ENCODE data around the gene KIF25. TPM values are rescaled to one million over a fixed set of nuclear protein-coding genes. Genes with fewer than 3 reads are reported as not detected.

KIF25 gene
- total RNA-seq, 1 donor from 2014 or later: not detected

DNA sequence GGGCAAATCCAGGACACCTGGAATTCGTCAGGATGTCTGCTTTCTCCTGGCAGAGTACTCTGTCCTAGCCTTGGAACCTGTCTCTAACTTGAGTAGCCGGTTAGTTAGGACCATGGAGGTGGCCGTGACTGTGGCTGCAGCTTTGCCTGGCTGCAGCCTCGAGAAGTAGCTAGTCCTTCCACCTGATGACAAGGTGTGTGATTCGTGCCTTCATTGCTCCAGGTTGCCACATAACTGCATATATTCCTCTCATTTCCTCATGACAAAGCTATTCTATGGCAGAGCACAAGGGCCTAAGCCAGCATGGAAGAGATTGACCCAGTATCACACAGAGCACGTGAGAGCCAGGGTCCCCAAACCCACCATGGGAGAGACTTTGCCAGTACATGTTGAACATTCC is 39.8 kb upstream of the KIF25 start:
- Mint-ChIP-seq H3K27ac (ENCODE audit: unreplicated experiment) (no peak overlapping the region), H3K4me1 (ENCODE audit: unreplicated experiment) (peaks cover 7% of the 10 kb centered on the region), H3K27me3 (ENCODE audit: unreplicated experiment) (peaks cover 7% of the 10 kb centered on the region), H3K4me3 (ENCODE audit: unreplicated experiment) (no peak overlapping the region), H3K36me3 (ENCODE audit: low read depth, unreplicated experiment) (peaks cover 22% of the 10 kb centered on the region), H3K9me3 (ENCODE audit: unreplicated experiment) (no peaks in the 10 kb centered on the region)
- no peak for DNase-seq (ENCODE audit: low spot score)
- TF ChIP-seq, protein P1, sequence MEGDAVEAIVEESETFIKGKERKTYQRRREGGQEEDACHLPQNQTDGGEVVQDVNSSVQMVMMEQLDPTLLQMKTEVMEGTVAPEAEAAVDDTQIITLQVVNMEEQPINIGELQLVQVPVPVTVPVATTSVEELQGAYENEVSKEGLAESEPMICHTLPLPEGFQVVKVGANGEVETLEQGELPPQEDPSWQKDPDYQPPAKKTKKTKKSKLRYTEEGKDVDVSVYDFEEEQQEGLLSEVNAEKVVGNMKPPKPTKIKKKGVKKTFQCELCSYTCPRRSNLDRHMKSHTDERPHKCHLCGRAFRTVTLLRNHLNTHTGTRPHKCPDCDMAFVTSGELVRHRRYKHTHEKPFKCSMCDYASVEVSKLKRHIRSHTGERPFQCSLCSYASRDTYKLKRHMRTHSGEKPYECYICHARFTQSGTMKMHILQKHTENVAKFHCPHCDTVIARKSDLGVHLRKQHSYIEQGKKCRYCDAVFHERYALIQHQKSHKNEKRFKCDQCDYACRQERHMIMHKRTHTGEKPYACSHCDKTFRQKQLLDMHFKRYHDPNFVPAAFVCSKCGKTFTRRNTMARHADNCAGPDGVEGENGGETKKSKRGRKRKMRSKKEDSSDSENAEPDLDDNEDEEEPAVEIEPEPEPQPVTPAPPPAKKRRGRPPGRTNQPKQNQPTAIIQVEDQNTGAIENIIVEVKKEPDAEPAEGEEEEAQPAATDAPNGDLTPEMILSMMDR (IDR thresholded peaks at IDR 0.05; ENCODE audit: unreplicated experiment): no peak

DNA sequence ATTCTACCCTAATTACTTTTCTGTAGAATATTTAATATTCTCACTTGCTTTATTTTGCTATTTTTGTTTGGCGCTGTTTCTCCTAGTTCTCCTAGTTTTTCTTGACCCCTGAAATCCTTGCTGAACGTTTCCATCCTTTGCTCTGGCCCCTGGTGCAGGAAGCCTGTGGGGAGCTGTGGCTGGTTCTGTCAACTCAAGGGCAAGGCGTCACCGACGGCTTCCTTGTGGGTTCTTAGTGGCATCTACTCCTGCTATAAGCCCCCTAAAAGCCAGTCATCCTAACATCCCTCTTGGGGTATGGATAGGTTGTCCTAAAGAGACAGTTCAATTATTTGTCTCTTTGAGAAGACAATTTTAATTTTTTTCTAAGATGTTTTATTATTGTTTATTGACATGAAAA is 36.9 kb upstream of the KIF25 start:
- Mint-ChIP-seq H3K4me1 (ENCODE audit: unreplicated experiment) (peaks cover 31% of the 10 kb centered on the region), H3K36me3 (ENCODE audit: low read depth, unreplicated experiment) (peaks cover 37% of the 10 kb centered on the region), H3K9me3 (ENCODE audit: unreplicated experiment) (no peaks in the 10 kb centered on the region), H3K27me3 (ENCODE audit: unreplicated experiment) (peaks cover 13% of the 10 kb centered on the region), H3K27ac (ENCODE audit: unreplicated experiment) (no peak overlapping the region), H3K4me3 (ENCODE audit: unreplicated experiment) (no peak overlapping the region)
- TF ChIP-seq, protein P1 (IDR thresholded peaks at IDR 0.05; ENCODE audit: unreplicated experiment): no peak
- no peak for DNase-seq (ENCODE audit: low spot score)

DNA sequence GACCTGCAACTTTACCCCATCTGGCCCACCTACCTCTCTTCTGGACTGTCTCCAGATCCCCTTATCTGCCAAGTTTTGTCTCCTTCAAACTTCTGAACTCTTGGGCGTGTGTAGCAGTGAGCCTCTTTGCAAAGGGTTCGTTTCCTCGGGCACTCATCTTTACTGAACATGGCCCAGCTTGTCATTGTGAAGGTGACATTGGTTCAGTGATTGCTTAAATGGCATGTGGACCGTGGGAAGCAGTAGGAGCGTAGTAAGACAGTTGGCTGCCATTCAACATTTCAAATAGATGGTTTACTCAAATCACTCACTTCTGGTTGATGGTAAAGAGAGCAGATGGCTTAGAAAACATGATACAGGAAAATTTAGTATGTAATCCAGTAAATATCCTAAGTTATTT is 34.8 kb upstream of the KIF25 start:
- H3K27me3 Mint-ChIP-seq (ENCODE audit: unreplicated experiment): peaks cover 15% of the 10 kb centered on the region
- DNase-seq (ENCODE audit: low spot score): no peak
- H3K27ac Mint-ChIP-seq (ENCODE audit: unreplicated experiment): no peak overlapping the region
- H3K36me3 Mint-ChIP-seq (ENCODE audit: low read depth, unreplicated experiment): peaks cover 40% of the 10 kb centered on the region
- H3K9me3 Mint-ChIP-seq (ENCODE audit: unreplicated experiment): no peaks in the 10 kb centered on the region
- peaks cover 43% of the 10 kb centered on the region for H3K4me1 Mint-ChIP-seq (ENCODE audit: unreplicated experiment)
- H3K4me3 Mint-ChIP-seq (ENCODE audit: unreplicated experiment): no peak overlapping the region
- TF ChIP-seq, protein P1 (IDR thresholded peaks at IDR 0.05; ENCODE audit: unreplicated experiment): no peak

DNA sequence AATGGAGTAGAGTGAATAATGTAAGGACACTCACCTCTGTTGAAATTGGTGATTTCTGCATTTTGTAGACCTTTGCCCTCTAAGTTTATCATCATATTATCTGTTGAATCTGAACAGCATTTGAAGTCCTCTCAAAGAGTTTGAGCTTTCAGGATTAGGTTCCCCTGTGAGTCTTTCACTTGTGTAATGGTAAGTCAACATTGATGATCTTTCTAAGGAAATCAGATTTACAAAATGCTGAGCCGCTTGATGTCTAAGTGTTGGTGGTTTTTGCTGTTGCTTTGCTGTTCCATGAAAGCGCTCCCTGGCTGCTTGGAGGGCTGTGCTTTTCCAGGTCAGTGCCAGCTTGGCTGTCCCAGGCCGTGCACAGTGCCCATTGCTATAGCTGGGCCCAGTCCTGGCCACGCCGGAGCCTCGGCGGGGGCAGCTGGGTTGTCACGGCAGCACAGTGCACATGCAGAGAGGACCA is 33.8 kb upstream of the KIF25 start:
- Mint-ChIP-seq H3K36me3 (ENCODE audit: low read depth, unreplicated experiment) (peaks cover 48% of the 10 kb centered on the region), H3K27ac (ENCODE audit: unreplicated experiment) (peak overlapping the region; percentile 37), H3K4me1 (ENCODE audit: unreplicated experiment) (peaks cover 41% of the 10 kb centered on the region), H3K9me3 (ENCODE audit: unreplicated experiment) (no peaks in the 10 kb centered on the region), H3K27me3 (ENCODE audit: unreplicated experiment) (peaks cover 16% of the 10 kb centered on the region), H3K4me3 (ENCODE audit: unreplicated experiment) (no peak overlapping the region)
- no peak for DNase-seq (ENCODE audit: low spot score)
- TF ChIP-seq, protein P1 (IDR thresholded peaks at IDR 0.05; ENCODE audit: unreplicated experiment): no peak

DNA sequence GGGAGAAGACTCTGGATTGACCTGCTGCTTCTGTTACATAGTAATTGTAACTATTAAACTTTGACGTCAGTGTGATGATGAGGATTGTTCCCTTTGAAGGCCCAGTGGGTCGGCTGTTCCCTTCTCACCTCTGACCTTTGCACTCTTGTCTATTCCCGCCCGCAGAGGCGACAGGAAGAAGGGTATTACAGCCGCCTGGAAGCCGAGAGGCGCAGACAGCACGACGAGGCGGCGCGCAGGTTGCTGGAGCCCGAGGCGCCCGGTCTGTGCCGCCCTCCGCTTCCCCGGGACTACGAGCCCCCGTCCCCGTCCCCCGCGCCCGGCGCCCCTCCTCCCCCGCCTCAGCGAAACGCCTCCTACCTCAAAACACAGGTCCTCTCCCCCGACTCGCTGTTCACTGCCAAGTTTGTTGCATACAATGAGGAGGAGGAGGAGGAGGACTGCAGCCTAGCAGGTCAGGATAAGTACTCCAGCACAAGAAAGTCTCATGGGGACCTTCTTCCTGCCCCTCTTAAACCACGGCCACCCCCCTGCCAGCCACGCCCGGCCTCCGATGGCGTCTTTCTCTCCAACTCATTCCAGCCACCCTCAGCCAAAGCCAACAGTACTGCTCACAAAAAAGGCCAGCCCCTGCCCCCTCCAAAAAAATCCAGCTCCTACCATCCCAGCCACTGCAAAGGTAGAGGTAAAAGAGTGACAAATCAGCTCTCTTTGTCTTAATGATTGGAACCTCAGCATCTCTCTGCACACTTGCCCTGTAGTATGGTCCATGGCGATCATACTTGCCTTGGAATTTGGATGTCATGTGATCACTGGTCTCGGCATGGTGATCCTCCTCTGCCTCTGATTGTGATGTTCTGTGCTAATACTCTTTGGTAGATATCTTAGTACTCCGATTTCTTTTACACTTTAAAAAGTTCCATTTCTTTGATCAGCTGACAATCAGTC is 31.6 kb upstream of the KIF25 start:
- DNase-seq (ENCODE audit: low spot score): no peak
- Mint-ChIP-seq H3K27ac (ENCODE audit: unreplicated experiment) (peak overlapping the region; percentile 16), H3K36me3 (ENCODE audit: low read depth, unreplicated experiment) (peaks cover 54% of the 10 kb centered on the region), H3K4me1 (ENCODE audit: unreplicated experiment) (peaks cover 38% of the 10 kb centered on the region), H3K27me3 (ENCODE audit: unreplicated experiment) (peaks cover 16% of the 10 kb centered on the region), H3K9me3 (ENCODE audit: unreplicated experiment) (no peaks in the 10 kb centered on the region), H3K4me3 (ENCODE audit: unreplicated experiment) (peak overlapping the region; percentile 62)
- TF ChIP-seq, protein P1 (IDR thresholded peaks at IDR 0.05; ENCODE audit: unreplicated experiment): no peak

Data from endothelial cell (in vitro differentiated cells).